Ovary (tissue), 3 donors: Measurements from ENCODE around the gene PDE4D.

Experiments used
- POLR2A ChIP-seq: fragments of 450-650 bp; IDR thresholded peaks from one replicate; pipeline ENCODE4 v1.6.1; 2017; ENCODE audit warnings: antibody characterized with exemption, mild to moderate bottlenecking, moderate library complexity
- TF ChIP-seq, protein P1 (sequence below), 3 donors: fragments of 450-650 bp in 2 of 3; fragments of 200-600 bp in 1 of 3; IDR thresholded peaks; one replicate each; pipeline versions ENCODE4 v1.5.1 to v1.8.0; 2016 to 2022; ENCODE audit warnings: antibody characterized with exemption in 3 of 3, mild to moderate bottlenecking in 1 of 3
- donor health status: DM: no; HTN: no; CAD: no.

DNA sequence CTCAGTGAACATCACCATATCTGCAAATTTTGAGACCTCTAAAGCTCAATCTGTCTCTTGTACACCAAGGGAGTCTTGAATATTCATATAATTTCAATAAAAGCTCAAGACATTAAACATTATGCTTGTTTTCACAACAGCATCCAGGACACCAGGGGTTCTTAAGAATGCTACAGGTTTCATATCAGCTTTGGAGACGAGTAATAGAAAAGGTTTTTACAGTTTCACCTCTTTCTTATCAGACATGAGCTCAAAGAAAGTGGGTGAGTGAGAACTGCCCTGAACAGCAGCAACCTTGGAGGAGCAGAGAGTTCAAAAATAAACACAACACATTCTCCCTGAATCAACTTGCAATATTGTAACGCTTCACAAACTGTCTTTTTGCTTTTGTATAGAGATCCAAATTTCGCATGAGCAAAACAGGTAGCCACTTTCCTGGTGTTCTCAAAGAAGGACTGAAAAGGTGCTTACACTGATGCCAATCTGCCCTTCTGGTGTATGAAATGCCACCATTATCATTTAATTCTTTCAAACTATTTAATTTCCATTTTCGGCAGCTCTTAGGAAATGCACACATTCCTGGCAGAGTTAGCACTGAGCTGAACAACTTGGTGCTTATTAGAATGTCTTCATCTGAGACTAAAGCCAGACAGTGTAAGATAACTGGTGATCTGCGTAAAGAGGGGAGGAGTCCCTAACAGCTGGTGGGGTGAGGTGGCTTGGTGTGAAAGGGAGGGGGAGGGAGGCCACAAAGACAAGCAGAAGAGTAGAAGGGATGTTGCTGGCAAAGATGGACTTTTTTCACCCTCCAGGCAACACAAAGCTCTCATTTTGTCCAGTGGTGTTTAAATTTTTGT lies 535.3 kb downstream of the PDE4D start:
- TF ChIP-seq, protein P1, sequence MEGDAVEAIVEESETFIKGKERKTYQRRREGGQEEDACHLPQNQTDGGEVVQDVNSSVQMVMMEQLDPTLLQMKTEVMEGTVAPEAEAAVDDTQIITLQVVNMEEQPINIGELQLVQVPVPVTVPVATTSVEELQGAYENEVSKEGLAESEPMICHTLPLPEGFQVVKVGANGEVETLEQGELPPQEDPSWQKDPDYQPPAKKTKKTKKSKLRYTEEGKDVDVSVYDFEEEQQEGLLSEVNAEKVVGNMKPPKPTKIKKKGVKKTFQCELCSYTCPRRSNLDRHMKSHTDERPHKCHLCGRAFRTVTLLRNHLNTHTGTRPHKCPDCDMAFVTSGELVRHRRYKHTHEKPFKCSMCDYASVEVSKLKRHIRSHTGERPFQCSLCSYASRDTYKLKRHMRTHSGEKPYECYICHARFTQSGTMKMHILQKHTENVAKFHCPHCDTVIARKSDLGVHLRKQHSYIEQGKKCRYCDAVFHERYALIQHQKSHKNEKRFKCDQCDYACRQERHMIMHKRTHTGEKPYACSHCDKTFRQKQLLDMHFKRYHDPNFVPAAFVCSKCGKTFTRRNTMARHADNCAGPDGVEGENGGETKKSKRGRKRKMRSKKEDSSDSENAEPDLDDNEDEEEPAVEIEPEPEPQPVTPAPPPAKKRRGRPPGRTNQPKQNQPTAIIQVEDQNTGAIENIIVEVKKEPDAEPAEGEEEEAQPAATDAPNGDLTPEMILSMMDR (IDR thresholded peaks at IDR 0.05): no peak
- no peak for TF ChIP-seq POLR2A
